IPS-11a (cell line): ENCODE results near the gene ZNF564.
"Not testable (repeated sequence)": the region's sequence is repeated elsewhere in the genome, so short reads cannot be mapped to it uniquely, and the experiment has no call there.

ENCODE experiments used
- H3K4me3 ChIP-seq: one replicate; pipeline ENCODE4 v1.5.1; 2013; ENCODE audit warnings: low read depth, low read length, control low read depth

Gene ZNF564

DNA sequence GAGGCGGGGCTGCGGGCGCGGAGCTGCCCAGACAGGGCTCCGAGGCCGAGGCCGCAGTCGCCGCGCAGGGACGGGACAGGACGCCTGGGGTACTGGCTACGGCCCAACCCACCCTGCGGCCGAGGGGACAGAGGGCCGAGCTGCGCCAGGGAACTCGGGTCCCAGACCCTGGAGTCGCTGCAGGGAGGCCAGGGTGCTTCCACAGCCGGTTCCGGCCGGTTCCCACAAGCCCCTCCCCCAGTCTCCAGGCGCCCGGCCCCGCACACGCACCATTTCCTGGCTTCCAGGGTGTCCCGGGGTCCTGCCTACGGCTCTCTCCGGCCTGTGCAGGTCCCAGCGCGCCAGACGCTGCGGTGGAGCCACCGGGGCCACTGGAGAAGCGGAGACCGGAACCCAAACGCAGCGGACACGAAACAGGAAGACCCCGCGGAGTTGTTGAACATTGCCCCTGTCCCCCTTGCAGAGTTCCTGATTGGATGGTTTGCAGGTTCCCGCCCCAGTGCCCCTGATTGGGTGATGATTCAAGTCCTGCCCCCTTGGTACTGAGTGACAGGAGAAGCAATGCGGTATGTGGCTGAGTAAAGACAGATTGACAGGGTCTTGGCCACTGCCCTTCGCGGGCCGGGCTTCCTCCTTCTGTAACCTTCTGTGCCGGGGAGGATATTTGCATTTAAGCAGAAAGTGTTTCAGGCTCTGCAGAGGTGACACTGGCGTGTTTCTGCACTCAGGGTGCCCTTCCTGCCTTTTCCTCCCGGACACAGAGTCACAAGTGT lies at the start of gene ZNF564:
Gene ZNF564, minus strand, starts transcription at position 423 of the 773 bp plus-strand sequence. Its CDS starts 150 bp downstream, at position 273.
- H3K4me3 ChIP-seq = peak within 1 kb of the TSS; percentile 69

GRCh38 chr19:12597594-12597993 lies 46.3 kb upstream of the ZNF564 start:
- H3K4me3 ChIP-seq = no peak overlapping the region

DNA sequence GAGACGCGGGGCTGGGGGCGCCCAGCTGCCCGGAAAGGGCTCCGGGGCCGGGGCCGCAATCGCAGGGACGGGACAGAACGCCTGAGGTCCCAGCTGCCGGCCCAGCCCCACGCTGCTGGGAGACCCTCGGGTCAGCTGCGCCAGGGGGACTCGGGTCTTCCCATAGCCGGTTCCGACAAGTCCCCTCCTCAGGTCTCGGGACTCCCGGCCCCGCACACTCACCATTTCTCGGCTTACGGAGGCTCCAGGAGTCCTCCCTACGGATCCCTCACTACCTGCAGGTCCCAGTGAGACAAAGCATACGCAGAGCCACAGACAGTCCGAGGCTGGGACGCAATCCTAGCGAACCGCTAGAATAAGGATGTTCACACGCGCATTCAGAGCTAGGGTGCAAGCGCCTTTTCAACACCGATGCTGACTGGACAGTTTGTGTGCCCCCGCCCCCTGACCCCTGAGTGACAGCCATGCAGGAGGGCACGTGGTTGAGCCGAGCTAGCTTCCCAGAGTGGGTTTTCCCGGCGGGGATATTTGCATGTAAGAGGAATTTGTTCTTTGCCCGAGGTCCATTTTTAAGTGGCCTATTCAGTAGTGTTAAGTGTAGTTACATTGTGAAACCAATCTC lies 45.8 kb upstream of the ZNF564 start:
- no peak overlapping the region for H3K4me3 ChIP-seq

- no peak overlapping the region for H3K4me3 ChIP-seq
These were observed 45.2 kb upstream of the ZNF564 start for GRCh38 chr19:12596485-12596884.

DNA sequence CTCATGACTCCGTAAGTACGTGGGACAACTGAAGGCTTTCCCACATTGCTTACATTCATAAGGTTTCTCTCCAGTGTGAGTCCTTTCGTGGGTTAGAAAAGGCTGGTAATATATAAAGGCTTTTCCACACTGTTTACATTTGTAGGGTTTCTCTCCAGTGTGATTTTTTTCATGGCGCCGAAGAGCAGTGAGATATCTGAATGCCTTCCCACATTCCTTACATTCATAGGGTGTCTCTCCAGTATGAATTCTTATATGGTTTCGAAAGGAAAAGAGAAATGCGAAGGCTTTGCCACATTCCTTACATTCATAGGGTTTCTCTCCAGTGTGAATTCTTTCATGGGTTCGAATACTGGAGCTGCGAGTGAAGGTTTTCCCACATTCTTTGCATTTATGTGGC lies 29.8 kb upstream of the ZNF564 start:
- H3K4me3 ChIP-seq = no peak overlapping the region

DNA sequence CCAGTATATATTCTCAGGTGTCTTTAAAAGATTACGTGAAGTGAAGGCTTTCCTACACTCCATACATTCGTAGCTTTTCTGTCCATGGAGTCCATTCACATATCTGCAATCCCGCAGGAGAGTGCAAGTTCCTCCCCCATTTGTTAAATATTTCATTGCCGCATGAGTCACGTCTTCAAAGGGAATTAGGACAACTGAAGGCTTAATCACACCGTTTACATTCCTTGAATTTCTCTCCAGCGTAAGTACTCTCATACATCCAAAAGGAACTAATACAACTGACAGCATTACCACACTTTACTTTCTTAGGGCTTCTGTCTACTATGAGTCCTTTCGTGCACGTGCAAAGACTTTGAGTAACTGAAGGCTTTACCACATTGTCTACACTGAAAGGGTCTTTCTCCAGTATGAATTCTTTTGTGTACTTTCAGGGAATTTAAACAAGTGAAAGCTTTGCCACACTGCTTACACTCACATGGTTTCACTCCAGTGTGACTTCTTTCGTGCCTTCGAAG lies 29.0 kb upstream of the ZNF564 start:
- no peak overlapping the region for H3K4me3 ChIP-seq

DNA sequence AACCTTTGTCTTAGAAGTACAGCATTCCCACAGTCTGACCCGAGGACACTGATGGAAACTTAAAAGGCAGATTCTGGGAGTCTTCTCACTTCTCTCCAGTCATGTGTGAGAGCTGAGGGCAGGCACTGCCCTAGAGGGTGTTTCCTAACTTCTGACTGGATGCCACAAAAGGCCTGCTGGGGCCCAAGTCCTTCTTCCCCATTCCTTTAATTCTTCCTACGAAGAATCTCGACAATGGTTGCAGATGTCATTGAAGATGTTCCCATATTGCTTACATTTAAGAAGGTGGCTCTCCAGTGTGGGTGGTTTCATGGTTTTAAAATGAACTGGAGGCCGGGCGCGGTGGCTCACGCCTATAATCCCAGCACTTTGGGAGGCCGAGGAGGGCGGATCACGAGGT lies 27.4 kb upstream of the ZNF564 start:
- no peak overlapping the region for H3K4me3 ChIP-seq

DNA sequence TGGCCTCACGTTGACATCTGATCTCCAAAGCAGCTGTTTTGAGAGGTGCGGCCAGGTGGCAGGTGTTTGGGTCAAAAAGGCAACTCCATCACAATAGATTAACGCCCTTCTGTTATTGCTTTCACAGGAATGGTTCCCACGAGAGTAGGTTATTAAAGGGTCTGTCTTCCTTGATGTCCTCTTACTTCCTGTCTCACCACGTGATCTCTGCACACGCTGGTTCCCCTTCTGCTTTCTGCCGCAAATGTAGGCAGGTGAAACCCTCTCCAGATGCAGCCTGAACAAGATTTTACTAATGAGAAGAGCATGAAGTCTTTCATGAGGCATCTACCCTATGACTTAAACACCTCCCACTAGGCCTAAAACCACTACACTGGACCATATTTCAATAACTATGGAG lies 22.8 kb upstream of the ZNF564 start:
- H3K4me3 ChIP-seq = no peak overlapping the region

GRCh38 chr19:12567951-12568350 lies 16.7 kb upstream of the ZNF564 start:
- no peak overlapping the region for H3K4me3 ChIP-seq

GRCh38 chr19:12566380-12566779 lies 15.1 kb upstream of the ZNF564 start:
- not testable (repeated sequence) for H3K4me3 ChIP-seq

DNA sequence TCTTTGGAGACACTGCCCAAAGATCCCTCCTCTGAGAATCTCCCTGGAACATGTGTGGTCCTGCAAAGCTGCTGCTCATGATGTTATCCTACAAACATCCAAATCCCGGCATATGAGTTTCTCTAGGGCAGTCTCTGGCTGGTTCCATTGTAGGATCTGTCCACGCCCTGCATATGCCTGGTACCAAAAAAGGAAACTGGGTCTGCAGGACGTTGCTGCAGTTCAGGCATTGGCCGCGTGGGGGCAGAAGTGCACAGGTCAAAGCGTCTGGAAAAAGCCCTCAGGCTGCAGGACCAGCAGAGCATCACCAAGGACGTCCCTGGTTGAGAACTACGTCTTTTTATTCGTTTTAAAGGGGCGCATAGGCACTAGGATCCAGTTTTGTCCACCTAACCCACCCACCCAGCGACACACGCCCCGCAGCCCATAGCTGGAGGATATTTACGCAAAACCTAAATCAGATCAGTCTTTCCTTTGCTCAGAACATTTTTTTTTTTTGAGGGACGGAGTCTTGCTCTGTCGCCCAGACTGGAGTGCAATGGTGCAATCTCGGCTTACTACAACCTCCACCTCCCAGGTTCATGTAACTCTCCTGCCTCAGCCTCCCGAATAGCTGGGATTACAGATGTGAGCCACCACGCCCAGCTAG lies 12.9 kb upstream of the ZNF564 start:
- no peak overlapping the region for H3K4me3 ChIP-seq

DNA sequence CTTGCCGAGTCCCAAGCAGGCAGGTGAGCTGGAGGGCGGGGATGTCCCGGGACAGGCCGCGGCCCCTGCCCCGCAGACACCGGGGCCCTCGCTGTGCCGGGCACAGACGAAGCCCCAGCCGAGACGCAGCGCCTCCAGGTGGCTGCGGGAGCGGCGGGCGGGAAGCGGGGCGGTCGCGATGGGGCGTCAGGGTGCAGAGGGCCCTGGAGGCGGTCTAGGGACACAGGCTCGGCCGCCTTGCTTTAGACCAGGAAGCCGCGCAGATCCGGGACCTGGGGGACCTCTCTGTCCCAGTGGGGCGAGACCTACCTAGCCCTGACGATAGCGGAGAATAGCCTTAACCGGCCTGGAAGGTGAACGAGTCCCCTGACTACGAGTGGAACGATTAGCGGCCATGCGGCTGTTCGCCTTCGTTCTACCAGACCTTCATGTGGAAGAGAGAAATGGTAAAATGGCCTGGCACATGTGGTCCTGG lies 4.2 kb upstream of the ZNF564 start:
- H3K4me3 ChIP-seq = no peak overlapping the region

DNA sequence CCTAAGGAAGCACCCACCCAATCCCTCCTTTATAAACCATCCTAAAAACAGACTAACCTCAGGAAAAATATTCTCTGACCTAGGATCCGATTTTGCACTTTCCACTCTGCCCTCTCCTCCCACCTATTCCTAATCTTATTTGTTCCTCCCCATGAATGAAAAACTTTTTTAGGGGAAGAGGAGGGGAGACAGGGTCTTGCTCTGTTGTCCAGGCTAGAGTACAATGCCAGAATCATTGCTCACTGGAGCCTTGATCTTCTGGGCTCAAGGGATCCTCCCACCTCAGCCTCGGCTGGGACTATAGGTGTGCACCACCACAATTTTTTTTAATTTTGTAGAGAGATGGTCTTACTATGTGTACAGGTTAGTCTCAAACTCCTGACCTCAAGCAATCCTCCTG lies 4.4 kb downstream of the ZNF564 start:
- H3K4me3 ChIP-seq = no peak overlapping the region

DNA sequence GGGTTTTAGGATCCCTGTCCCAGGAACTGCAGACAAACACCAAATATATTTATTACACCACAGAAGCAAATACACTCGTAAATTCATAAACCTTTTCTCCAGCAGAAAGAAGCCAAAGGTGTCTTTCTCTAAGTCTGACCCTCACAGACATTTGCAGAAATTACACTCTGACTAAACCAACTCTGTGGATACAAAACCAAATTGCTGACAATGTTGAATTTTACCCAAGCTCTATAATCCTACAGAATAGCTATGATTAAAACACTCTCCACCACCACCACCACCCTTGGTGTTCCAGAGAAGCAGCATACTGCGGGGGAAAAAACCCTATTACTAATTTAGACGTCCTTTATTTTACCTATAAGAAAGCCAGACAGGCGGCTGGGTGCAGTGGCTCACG lies 5.2 kb downstream of the ZNF564 start:
- H3K4me3 ChIP-seq = no peak overlapping the region

- H3K4me3 ChIP-seq = no peak overlapping the region
These were observed 6.0 kb downstream of the ZNF564 start for GRCh38 chr19:12545267-12545666.

DNA sequence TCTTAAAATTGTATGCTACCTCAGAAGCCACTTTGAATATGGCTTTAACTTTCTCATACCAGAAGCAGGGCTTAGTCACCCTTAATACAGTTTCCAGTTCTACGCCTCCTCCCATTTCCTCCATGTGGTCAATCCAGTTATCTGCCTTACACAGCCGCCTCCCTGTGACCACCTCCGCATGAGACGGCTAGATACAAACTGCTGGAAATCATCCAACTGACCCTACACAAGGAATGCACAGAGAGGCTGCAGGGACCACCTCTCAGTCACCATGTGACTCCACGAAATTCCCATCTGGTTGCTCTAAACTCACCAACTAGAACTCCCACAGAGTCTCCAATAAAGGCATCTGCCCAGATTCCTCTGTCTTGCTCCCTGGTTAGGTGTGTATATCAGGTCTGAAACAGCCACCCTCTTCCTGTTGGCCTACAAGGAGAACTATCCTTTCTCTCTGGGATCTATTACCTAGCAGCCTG lies 6.8 kb downstream of the ZNF564 start:
- no peak overlapping the region for H3K4me3 ChIP-seq

DNA sequence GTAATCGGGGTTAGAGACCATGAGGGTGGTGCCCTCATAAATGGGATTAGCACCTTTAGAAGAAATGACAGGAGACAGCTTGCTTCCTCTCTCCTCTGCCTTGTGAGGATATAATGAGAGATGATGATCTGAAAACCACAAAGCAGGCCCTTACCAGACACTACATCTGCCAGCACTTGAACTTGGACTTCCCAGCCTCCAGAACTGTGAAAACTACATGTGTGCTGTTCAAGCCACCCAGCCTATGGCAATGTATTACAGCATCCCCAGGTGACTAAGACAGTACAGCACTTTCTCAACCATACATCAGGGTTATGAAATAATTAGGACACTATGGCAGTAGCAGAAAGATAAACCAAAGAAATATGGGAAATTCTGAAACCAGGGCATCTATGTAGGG lies 7.4 kb downstream of the ZNF564 start:
- no peak overlapping the region for H3K4me3 ChIP-seq

GRCh38 chr19:12527034-12527836 lies 24.0 kb downstream of the ZNF564 start:
- H3K4me3 ChIP-seq = no peak overlapping the region

DNA sequence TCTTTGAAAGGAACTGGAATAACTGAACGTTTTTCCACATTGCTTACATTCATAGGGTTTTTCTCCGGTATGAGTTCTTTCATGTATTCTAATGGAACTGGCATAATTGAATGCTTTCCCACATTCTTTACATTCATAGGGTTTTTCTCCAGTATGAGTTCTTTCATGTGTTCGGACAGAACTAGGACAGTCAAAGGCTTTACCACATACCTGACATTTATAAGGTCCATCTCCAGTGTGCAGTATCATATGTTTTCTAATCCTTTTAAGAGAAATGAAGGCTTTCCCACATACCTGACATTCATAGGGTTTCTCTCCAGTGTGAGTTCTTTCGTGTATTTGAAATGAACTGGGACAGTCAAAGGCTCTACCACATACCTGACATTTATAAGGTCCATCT lies 24.7 kb downstream of the ZNF564 start:
- H3K4me3 ChIP-seq = no peak overlapping the region

DNA sequence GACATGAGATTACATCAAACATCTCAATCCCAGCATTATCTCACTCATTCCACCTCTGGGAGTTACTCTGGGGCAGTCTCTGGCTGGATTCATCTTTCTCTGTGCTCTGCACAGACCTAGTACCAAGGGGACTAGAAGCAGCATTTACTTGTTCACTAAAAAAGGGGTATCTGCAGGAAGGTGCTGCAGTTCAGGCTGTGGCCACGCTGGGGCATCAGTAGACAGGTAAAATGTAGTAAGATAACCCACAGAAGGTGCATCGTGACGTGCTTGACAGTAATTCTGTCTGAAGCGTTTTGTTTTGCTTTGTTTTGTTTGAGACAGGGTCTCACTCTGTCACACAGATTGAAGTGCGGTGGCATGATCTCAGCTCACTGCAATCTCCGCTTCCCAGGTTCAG lies 29.3 kb downstream of the ZNF564 start:
- H3K4me3 ChIP-seq = no peak overlapping the region

- H3K4me3 ChIP-seq = no peak overlapping the region
These were observed 37.7 kb downstream of the ZNF564 start for GRCh38 chr19:12513531-12514061.
